Peyer's patch (tissue), 4 donors: Measurements from ENCODE around the gene FLT4.

Experiments
- POLR2A ChIP-seq, 2 donors: fragments of 450-650 bp; IDR thresholded peaks; one replicate each; pipeline ENCODE4 v1.5.1; 2017; ENCODE audit warnings: antibody characterized with exemption in 2 of 2, mild to moderate bottlenecking in 2 of 2, moderate library complexity in 2 of 2
- TF ChIP-seq, protein P1 (sequence below), 6 experiments: fragments of 450-650 bp in 4 of 6; fragments of 200-600 bp in 2 of 6; sonication (generic) in 1 of 6; IDR thresholded peaks; one replicate each; pipeline ENCODE4 v1.5.1; 2017 to 2019; ENCODE audit warnings: antibody characterized with exemption in 6 of 6, mild to moderate bottlenecking in 3 of 6, moderate library complexity in 1 of 6

DNA sequence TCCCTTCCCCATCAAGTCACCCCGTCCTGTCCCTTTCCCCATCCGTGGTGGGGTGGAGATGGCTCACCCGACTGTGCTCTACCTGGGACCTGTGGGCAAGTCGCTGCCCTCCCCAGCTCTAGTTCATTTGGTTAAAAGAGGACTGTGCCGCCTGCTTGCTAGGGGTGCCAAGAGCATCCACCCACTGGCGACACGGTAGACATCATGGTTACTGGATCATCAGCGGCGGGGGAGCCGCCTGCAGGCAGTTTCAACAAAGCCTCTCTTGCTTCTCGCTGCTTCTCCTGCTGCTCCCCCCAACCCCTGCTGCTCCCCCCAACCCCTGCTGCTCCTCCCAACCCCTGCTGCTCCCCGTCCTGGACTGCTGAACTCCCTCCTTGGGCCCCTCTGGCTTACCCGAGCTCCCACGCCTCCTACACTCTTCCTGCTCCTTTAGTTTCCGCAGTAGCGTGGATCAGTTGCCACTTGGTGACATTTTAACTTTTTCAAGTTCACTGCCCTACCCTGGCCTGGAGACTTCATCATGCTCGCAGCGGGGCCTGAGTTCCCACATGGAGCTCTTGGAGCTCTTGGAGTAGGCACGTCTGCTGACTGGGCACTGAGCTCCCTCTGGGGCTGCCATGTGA lies 36.1 kb downstream of the FLT4 start:
- no peak for TF ChIP-seq POLR2A (IDR thresholded peaks at IDR 0.05)
- TF ChIP-seq, protein P1, sequence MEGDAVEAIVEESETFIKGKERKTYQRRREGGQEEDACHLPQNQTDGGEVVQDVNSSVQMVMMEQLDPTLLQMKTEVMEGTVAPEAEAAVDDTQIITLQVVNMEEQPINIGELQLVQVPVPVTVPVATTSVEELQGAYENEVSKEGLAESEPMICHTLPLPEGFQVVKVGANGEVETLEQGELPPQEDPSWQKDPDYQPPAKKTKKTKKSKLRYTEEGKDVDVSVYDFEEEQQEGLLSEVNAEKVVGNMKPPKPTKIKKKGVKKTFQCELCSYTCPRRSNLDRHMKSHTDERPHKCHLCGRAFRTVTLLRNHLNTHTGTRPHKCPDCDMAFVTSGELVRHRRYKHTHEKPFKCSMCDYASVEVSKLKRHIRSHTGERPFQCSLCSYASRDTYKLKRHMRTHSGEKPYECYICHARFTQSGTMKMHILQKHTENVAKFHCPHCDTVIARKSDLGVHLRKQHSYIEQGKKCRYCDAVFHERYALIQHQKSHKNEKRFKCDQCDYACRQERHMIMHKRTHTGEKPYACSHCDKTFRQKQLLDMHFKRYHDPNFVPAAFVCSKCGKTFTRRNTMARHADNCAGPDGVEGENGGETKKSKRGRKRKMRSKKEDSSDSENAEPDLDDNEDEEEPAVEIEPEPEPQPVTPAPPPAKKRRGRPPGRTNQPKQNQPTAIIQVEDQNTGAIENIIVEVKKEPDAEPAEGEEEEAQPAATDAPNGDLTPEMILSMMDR (IDR thresholded peaks at IDR 0.05) = no peak
